ENCODE measurements around the gene ARHGEF19. TPM values are rescaled to one million over a fixed set of nuclear protein-coding genes. Genes with fewer than 3 reads are reported as not detected.

ARHGEF19 gene
- total RNA-seq, 5 donors from 2014 or later (not counting 1 experiment from before 2014, with no cell fraction given) = 7.0 to 17.6 (median 12.3) TPM

- no peak overlapping the region for H3K27ac Mint-ChIP-seq
- H3K36me3 ChIP-seq (ENCODE audit: control insufficient read depth in 2 of 2, extremely low read depth in 1 of 2, insufficient read depth in 1 of 2, low read length in 1 of 2) = peaks cover 3 to 21% of the 10 kb centered on the region in 2 donors
- no peaks in the 10 kb centered on the region for H3K9me3 Mint-ChIP-seq
- no peak overlapping the region for H3K27ac ChIP-seq (ENCODE audit: low read length)
- CTCF ChIA-PET = no interaction called here
- peaks cover 0 to 25% of the 10 kb centered on the region in 2 experiments for H3K4me1 ChIP-seq (ENCODE audit: control insufficient read depth in 1 of 2, extremely low read depth in 1 of 2, insufficient read depth in 2 of 2, low read length in 2 of 2)
- no peaks in the 10 kb centered on the region for H3K27me3 Mint-ChIP-seq
- WGBS (ENCODE audit: insufficient coverage) = 82% methylated on average over 8 of the region's 12 CpGs
- H3K4me1 Mint-ChIP-seq = peaks cover 6 to 10% (median 6%) of the 10 kb centered on the region in 3 donors
- H3K27me3 ChIP-seq (replicated peaks in 1 of 2; ENCODE audit: control insufficient read depth in 2 of 2, extremely low read depth in 1 of 2, insufficient read depth in 2 of 2, low read length in 1 of 2) = no peaks in the 10 kb centered on the region
- POLR2A ChIA-PET = interaction anchor here in 1 of 2 donors (0.5 kb wide), 1 partner anchor 35 kb away, joined by 3 read pairs; no protein-coding TSS in a partner anchor
- ATAC-seq (replicated peaks in 1 of 4) (no peak), DNase-seq (peak in 7 of 35 experiments; percentile 20 to 53 (median 33))
- peaks cover 6% of the 10 kb centered on the region for H3K36me3 Mint-ChIP-seq
- H3K9me3 ChIP-seq = no peaks in the 10 kb centered on the region
- peak overlapping the region in 2 of 3 donors; percentile 45 to 52 for H3K4me3 Mint-ChIP-seq
- no peak overlapping the region for H3K4me3 ChIP-seq (ENCODE audit: control insufficient read depth in 1 of 2, extremely low read depth in 1 of 2, low read length in 1 of 2)
These were observed 7.7 kb downstream of the ARHGEF19 start for GRCh38 chr1:16204634-16205333.

GRCh38 chr1:16204216-16204615 is 8.2 kb downstream of the ARHGEF19 start:
- 89% methylated on average over 1 of the region's 2 CpGs for whole genome bisulfite sequencing (ENCODE audit: insufficient coverage)
- no peaks in the 10 kb centered on the region for H3K9me3 Mint-ChIP-seq
- POLR2A ChIA-PET = interaction anchor here in 1 of 2 donors (0.5 kb wide), 1 partner anchor 238 kb away, joined by 6 read pairs; no protein-coding TSS in a partner anchor
- no peak overlapping the region for H3K4me3 ChIP-seq (ENCODE audit: control insufficient read depth in 1 of 2, extremely low read depth in 1 of 2, low read length in 1 of 2)
- ATAC-seq (replicated peaks in 1 of 4) (no peak), DNase-seq (no peak)
- H3K9me3 ChIP-seq = no peaks in the 10 kb centered on the region
- peaks cover 0 to 25% of the 10 kb centered on the region in 2 experiments for H3K4me1 ChIP-seq (ENCODE audit: control insufficient read depth in 1 of 2, extremely low read depth in 1 of 2, insufficient read depth in 2 of 2, low read length in 2 of 2)
- no peak overlapping the region for H3K27ac ChIP-seq (ENCODE audit: low read length)
- peak overlapping the region in 1 of 2 donors; percentile 60 for H3K27ac Mint-ChIP-seq
- H3K27me3 ChIP-seq (replicated peaks in 1 of 2; ENCODE audit: control insufficient read depth in 2 of 2, extremely low read depth in 1 of 2, insufficient read depth in 2 of 2, low read length in 1 of 2) = no peaks in the 10 kb centered on the region
- peaks cover 6 to 12% (median 6%) of the 10 kb centered on the region in 3 donors for H3K4me1 Mint-ChIP-seq
- CTCF ChIA-PET = no interaction called here
- H3K36me3 ChIP-seq (ENCODE audit: control insufficient read depth in 2 of 2, extremely low read depth in 1 of 2, insufficient read depth in 1 of 2, low read length in 1 of 2) = peaks cover 6 to 21% of the 10 kb centered on the region in 2 donors
- peak overlapping the region in 1 of 3 donors; percentile 52 for H3K4me3 Mint-ChIP-seq
- H3K36me3 Mint-ChIP-seq = peaks cover 6% of the 10 kb centered on the region
- H3K27me3 Mint-ChIP-seq = no peaks in the 10 kb centered on the region

- H3K36me3 ChIP-seq (ENCODE audit: control insufficient read depth in 2 of 2, extremely low read depth in 1 of 2, insufficient read depth in 1 of 2, low read length in 1 of 2) = peaks cover 8 to 23% of the 10 kb centered on the region in 2 donors
- no peak for ATAC-seq (replicated peaks in 1 of 4)
- H3K9me3 ChIP-seq = no peaks in the 10 kb centered on the region
- H3K4me3 Mint-ChIP-seq = no peak overlapping the region
- DNase-seq = no peak
- H3K4me3 ChIP-seq (ENCODE audit: control insufficient read depth in 1 of 2, extremely low read depth in 1 of 2, low read length in 1 of 2) = no peak overlapping the region
- no peaks in the 10 kb centered on the region for H3K27me3 ChIP-seq (replicated peaks in 1 of 2; ENCODE audit: control insufficient read depth in 2 of 2, extremely low read depth in 1 of 2, insufficient read depth in 2 of 2, low read length in 1 of 2)
- H3K27ac Mint-ChIP-seq = no peak overlapping the region
- peaks cover 0 to 25% of the 10 kb centered on the region in 2 experiments for H3K4me1 ChIP-seq (ENCODE audit: control insufficient read depth in 1 of 2, extremely low read depth in 1 of 2, insufficient read depth in 2 of 2, low read length in 2 of 2)
- CTCF ChIA-PET = interaction anchor here in 1 of 2 donors (0.6 kb wide), 1 partner anchor 145 kb away, joined by 4 read pairs; no protein-coding TSS in a partner anchor
- no peak overlapping the region for H3K27ac ChIP-seq (ENCODE audit: low read length)
- H3K9me3 Mint-ChIP-seq = no peaks in the 10 kb centered on the region
- WGBS (ENCODE audit: insufficient coverage) = 19% methylated on average over 2 of the region's 3 CpGs
- no peaks in the 10 kb centered on the region for H3K27me3 Mint-ChIP-seq
- H3K4me1 Mint-ChIP-seq = peaks cover 6 to 12% (median 6%) of the 10 kb centered on the region in 3 donors
- H3K36me3 Mint-ChIP-seq = peaks cover 10% of the 10 kb centered on the region
- POLR2A ChIA-PET = interaction anchor here in 1 of 2 donors (0.5 kb wide), 1 partner anchor 239 kb away, joined by 6 read pairs; no protein-coding TSS in a partner anchor
These were observed 8.9 kb downstream of the ARHGEF19 start for GRCh38 chr1:16203550-16203949.

- Mint-ChIP-seq H3K27me3 (no peaks in the 10 kb centered on the region), H3K36me3 (peaks cover 11% of the 10 kb centered on the region), H3K4me1 (peaks cover 6 to 12% (median 6%) of the 10 kb centered on the region in 3 donors), H3K27ac (no peak overlapping the region), H3K9me3 (no peaks in the 10 kb centered on the region), H3K4me3 (no peak overlapping the region)
- POLR2A ChIA-PET = no interaction called here
- CTCF ChIA-PET = no interaction called here
- H3K9me3 ChIP-seq = no peaks in the 10 kb centered on the region
- 94% methylated on average over 17 of the region's 24 CpGs for WGBS (ENCODE audit: insufficient coverage)
- peaks cover 0 to 21% of the 10 kb centered on the region in 2 experiments for H3K4me1 ChIP-seq (ENCODE audit: control insufficient read depth in 1 of 2, extremely low read depth in 1 of 2, insufficient read depth in 2 of 2, low read length in 2 of 2)
- DNase-seq (no peak), ATAC-seq (replicated peaks in 1 of 4) (no peak)
- peaks cover 11 to 23% of the 10 kb centered on the region in 2 donors for H3K36me3 ChIP-seq (ENCODE audit: control insufficient read depth in 2 of 2, extremely low read depth in 1 of 2, insufficient read depth in 1 of 2, low read length in 1 of 2)
- no peak overlapping the region for H3K27ac ChIP-seq (ENCODE audit: low read length)
- H3K4me3 ChIP-seq (ENCODE audit: control insufficient read depth in 1 of 2, extremely low read depth in 1 of 2, low read length in 1 of 2) = no peak overlapping the region
- no peaks in the 10 kb centered on the region for H3K27me3 ChIP-seq (replicated peaks in 1 of 2; ENCODE audit: control insufficient read depth in 2 of 2, extremely low read depth in 1 of 2, insufficient read depth in 2 of 2, low read length in 1 of 2)
These were observed 9.9 kb downstream of the ARHGEF19 start for GRCh38 chr1:16202281-16203210.

- H3K9me3 Mint-ChIP-seq = no peaks in the 10 kb centered on the region
- ChIA-PET POLR2A (no interaction called here), CTCF (no interaction called here)
- Histone ChIP-seq H3K4me3 (ENCODE audit: control insufficient read depth in 1 of 2, extremely low read depth in 1 of 2, low read length in 1 of 2) (no peak overlapping the region), H3K27ac (ENCODE audit: low read length) (no peak overlapping the region), H3K36me3 (ENCODE audit: control insufficient read depth in 2 of 2, extremely low read depth in 1 of 2, insufficient read depth in 1 of 2, low read length in 1 of 2) (peaks cover 11 to 21% of the 10 kb centered on the region in 2 donors), H3K4me1 (ENCODE audit: control insufficient read depth in 1 of 2, extremely low read depth in 1 of 2, insufficient read depth in 2 of 2, low read length in 2 of 2) (no peaks in the 10 kb centered on the region), H3K27me3 (replicated peaks in 1 of 2; ENCODE audit: control insufficient read depth in 2 of 2, extremely low read depth in 1 of 2, insufficient read depth in 2 of 2, low read length in 1 of 2) (no peaks in the 10 kb centered on the region), H3K9me3 (no peaks in the 10 kb centered on the region)
- H3K4me3 Mint-ChIP-seq = no peak overlapping the region
- H3K27me3 Mint-ChIP-seq = no peaks in the 10 kb centered on the region
- H3K4me1 Mint-ChIP-seq = peaks cover 1 to 6% (median 3%) of the 10 kb centered on the region in 3 donors
- 89% methylated on average over 4 of the region's 4 CpGs for WGBS (ENCODE audit: insufficient coverage)
- H3K27ac Mint-ChIP-seq = no peak overlapping the region
- H3K36me3 Mint-ChIP-seq = peaks cover 17% of the 10 kb centered on the region
- no peak for DNase-seq
- ATAC-seq (replicated peaks in 1 of 4) = no peak
These were observed 12.8 kb downstream of the ARHGEF19 start for GRCh38 chr1:16199700-16200099.

- no peak overlapping the region for H3K4me3 Mint-ChIP-seq
- Histone ChIP-seq H3K4me1 (ENCODE audit: control insufficient read depth in 1 of 2, extremely low read depth in 1 of 2, insufficient read depth in 2 of 2, low read length in 2 of 2) (no peaks in the 10 kb centered on the region), H3K27me3 (replicated peaks in 1 of 2; ENCODE audit: control insufficient read depth in 2 of 2, extremely low read depth in 1 of 2, insufficient read depth in 2 of 2, low read length in 1 of 2) (no peaks in the 10 kb centered on the region), H3K27ac (ENCODE audit: low read length) (no peak overlapping the region), H3K4me3 (ENCODE audit: control insufficient read depth in 1 of 2, extremely low read depth in 1 of 2, low read length in 1 of 2) (no peak overlapping the region), H3K9me3 (no peaks in the 10 kb centered on the region), H3K36me3 (ENCODE audit: control insufficient read depth in 2 of 2, extremely low read depth in 1 of 2, insufficient read depth in 1 of 2, low read length in 1 of 2) (peaks cover 11 to 16% of the 10 kb centered on the region in 2 donors)
- peaks cover 0 to 6% (median 0%) of the 10 kb centered on the region in 3 donors for H3K4me1 Mint-ChIP-seq
- 40% methylated on average over 1 of the region's 1 CpG for WGBS (ENCODE audit: insufficient coverage)
- ATAC-seq (replicated peaks in 1 of 4) = no peak
- DNase-seq = no peak
- peaks cover 17% of the 10 kb centered on the region for H3K36me3 Mint-ChIP-seq
- H3K27me3 Mint-ChIP-seq = no peaks in the 10 kb centered on the region
- no peaks in the 10 kb centered on the region for H3K9me3 Mint-ChIP-seq
- CTCF ChIA-PET = interaction anchor here in 1 of 2 donors (0.6 kb wide), 1 partner anchor 16 kb away, joined by 3 read pairs; no protein-coding TSS in a partner anchor
- POLR2A ChIA-PET = no interaction called here
- peak overlapping the region in 1 of 2 donors; percentile 56 for H3K27ac Mint-ChIP-seq
These were observed 13.3 kb downstream of the ARHGEF19 start for GRCh38 chr1:16199157-16199501.

All from T-cell (primary cell).